Liver (tissue), 9 donors: ENCODE data around the gene NDUFA7. TPM values are rescaled to one million over a fixed set of nuclear protein-coding genes. Genes with fewer than 3 reads are reported as not detected.
A peak's percentile ranks its signal among the peaks of the same experiment; 100 is the strongest.
"Not testable (repeated sequence)": the region's sequence is repeated elsewhere in the genome, so short reads cannot be mapped to it uniquely, and the experiment has no call there.

Source experiments
- DNase-seq: peaks from one replicate; pipeline ENCODE4 v3.0.0-alpha.2; 2017; ENCODE audit warnings: low spot score
- H3K27ac ChIP-seq, 2 donors: one replicate each; pipeline ENCODE4 v1.7.0; 2013; ENCODE audit warnings: inconsistent platforms in 2 of 2, low read length in 2 of 2, control low read depth in 1 of 2, low read depth in 1 of 2, mild to moderate bottlenecking in 1 of 2
- H3K27me3 ChIP-seq, 4 donors: one replicate each; pipeline versions ENCODE4 v1.6.1 to v1.7.0; 2013; ENCODE audit warnings: low read length in 3 of 4, inconsistent platforms in 1 of 4, mild to moderate bottlenecking in 1 of 4, moderate library complexity in 1 of 4; ENCODE audit not compliant: control insufficient read depth in 4 of 4, insufficient read depth in 4 of 4
- H3K36me3 ChIP-seq, 4 donors: one replicate each; pipeline versions ENCODE4 v1.6.1 to v1.7.0; 2013; ENCODE audit warnings: low read length in 3 of 4, mild to moderate bottlenecking in 3 of 4, low read depth in 1 of 4, moderate library complexity in 1 of 4; ENCODE audit not compliant: control insufficient read depth in 4 of 4, insufficient read depth in 3 of 4
- H3K4me1 ChIP-seq, 4 donors: one replicate each; pipeline versions ENCODE4 v1.6.1 to v1.7.0; 2013; ENCODE audit warnings: low read length in 3 of 4, mild to moderate bottlenecking in 3 of 4, moderate library complexity in 1 of 4; ENCODE audit not compliant: control insufficient read depth in 4 of 4, insufficient read depth in 4 of 4
- H3K4me3 ChIP-seq, 3 donors: one replicate each; pipeline versions ENCODE4 v1.6.1 to v1.7.0; 2013; ENCODE audit warnings: low read length in 3 of 3, control low read depth in 1 of 3, low read depth in 1 of 3, mild to moderate bottlenecking in 1 of 3
- H3K9ac ChIP-seq, 2 donors: one replicate each; pipeline ENCODE4 v1.7.0; 2013; ENCODE audit warnings: low read length in 2 of 2, mild to moderate bottlenecking in 2 of 2, moderate library complexity in 2 of 2, control low read depth in 1 of 2, low read depth in 1 of 2
- H3K9me3 ChIP-seq, 4 donors: one replicate each; pipeline versions ENCODE4 v1.6.1 to v1.7.0; 2013; ENCODE audit warnings: low read length in 3 of 4; ENCODE audit not compliant: control insufficient read depth in 4 of 4
- EGR1 ChIP-seq, 2 donors: IDR thresholded peaks; 2 replicates each; pipeline ENCODE4 v1.6.1; 2016 to 2018; ENCODE audit warnings: antibody characterized with exemption in 2 of 2, low read depth in 2 of 2
- FOXA1 ChIP-seq: IDR thresholded peaks from 2 replicates; pipeline ENCODE4 v1.6.1; 2016; ENCODE audit warnings: antibody characterized with exemption
- FOXA2 ChIP-seq: IDR thresholded peaks from 2 replicates; pipeline ENCODE4 v1.6.1; 2016; ENCODE audit warnings: antibody characterized with exemption
- GABPA ChIP-seq, 2 donors: IDR thresholded peaks in 1 of 2; conservative IDR thresholded peaks in 1 of 2; 2 replicates each; pipeline ENCODE4 v1.6.1; 2016; ENCODE audit warnings: antibody characterized with exemption in 2 of 2, mild to moderate bottlenecking in 1 of 2, moderate library complexity in 1 of 2
- HNF4A ChIP-seq, 2 donors: conservative IDR thresholded peaks; 2 replicates each; pipeline ENCODE4 v1.6.1; 2016; ENCODE audit warnings: antibody characterized with exemption in 2 of 2, mild to moderate bottlenecking in 2 of 2
- HNF4G ChIP-seq: IDR thresholded peaks from 2 replicates; pipeline ENCODE4 v1.6.1; 2016; ENCODE audit warnings: antibody characterized with exemption
- JUND ChIP-seq, 2 donors: IDR thresholded peaks; 2 replicates each; pipeline ENCODE4 v1.6.1; 2016; ENCODE audit warnings: antibody characterized with exemption in 2 of 2
- MAX ChIP-seq: IDR thresholded peaks from 2 replicates; pipeline ENCODE4 v1.6.1; 2016; ENCODE audit warnings: antibody characterized with exemption
- NR2F2 ChIP-seq: IDR thresholded peaks from 2 replicates; pipeline ENCODE4 v1.6.1; 2016; ENCODE audit warnings: antibody characterized with exemption
- RAD21 ChIP-seq, 2 donors: IDR thresholded peaks; 2 replicates each; pipeline ENCODE4 v1.6.1; 2016; ENCODE audit warnings: antibody characterized with exemption in 2 of 2, mild to moderate bottlenecking in 2 of 2
- REST ChIP-seq: IDR thresholded peaks from 2 replicates; pipeline ENCODE4 v1.6.1; 2016; ENCODE audit warnings: antibody characterized with exemption, mild to moderate bottlenecking
- RXRA ChIP-seq, 2 donors: IDR thresholded peaks; 2 replicates each; pipeline ENCODE4 v1.6.1; 2017 to 2018; ENCODE audit warnings: antibody characterized with exemption in 2 of 2, mild to moderate bottlenecking in 1 of 2
- SP1 ChIP-seq: IDR thresholded peaks from 2 replicates; pipeline ENCODE4 v1.6.1; 2018; ENCODE audit warnings: antibody characterized with exemption, mild to moderate bottlenecking
- TAF1 ChIP-seq: conservative IDR thresholded peaks from 2 replicates; pipeline ENCODE4 v1.6.1; 2016; ENCODE audit warnings: antibody characterized with exemption, mild to moderate bottlenecking
- YY1 ChIP-seq: IDR thresholded peaks from 2 replicates; pipeline ENCODE4 v1.6.1; 2016; ENCODE audit warnings: antibody characterized with exemption, mild to moderate bottlenecking
- WGBS: extraction: QIAGEN DNeasy Blood & Tissue Kit; methylation state at CpG from one replicate; pipeline ENCODE4 v1.1.7; 2013; 5-methylcytosine and 5-hydroxymethylcytosine counted together
- polyA plus RNA-seq, 2 donors: library from polyadenylated mRNA; stranded (reverse) in 1 of 2; unstranded in 1 of 2; fragments of 200-250 nt in 1 of 2; fragments of >200 nt in 1 of 2; fragmentation: Nextera tagmentation in 1 of 2; extraction: Ambion mirVana in 1 of 2; gene quantifications; one replicate each; pipeline versions ENCODE4 v1.2.1 to v1.2.3, GENCODE V29; 2013 to 2015
- total RNA-seq, 2 donors: library from RNA; depleted of rRNA; stranded (reverse); fragments of >200 nt; gene quantifications; one replicate each; pipeline ENCODE4 v1.2.3, GENCODE V29; 2014
- TF ChIP-seq, protein P1 (sequence below): IDR thresholded peaks from 2 replicates; pipeline ENCODE4 v1.6.1; 2016; ENCODE audit warnings: antibody characterized with exemption
- TF ChIP-seq, protein P2 (sequence below): IDR thresholded peaks from 2 replicates; pipeline ENCODE4 v1.6.1; 2016; ENCODE audit warnings: antibody characterized with exemption
- TF ChIP-seq, protein P3 (sequence below): fragments of 150-350 bp; IDR thresholded peaks from 2 replicates; pipeline ENCODE4 v1.5.1; 2017; ENCODE audit warnings: improper control_type of control experiment, low read depth, low read length; ENCODE audit not compliant: missing input control
- donor health status: healthy.
- donor health status: healthy.
- donor health status: healthy.
- donor health status: healthy.
- donor health status: healthy.

Gene NDUFA7
- total and polyA plus RNA-seq, 4 donors: 19.6 to 101 (median 55.7) TPM

DNA sequence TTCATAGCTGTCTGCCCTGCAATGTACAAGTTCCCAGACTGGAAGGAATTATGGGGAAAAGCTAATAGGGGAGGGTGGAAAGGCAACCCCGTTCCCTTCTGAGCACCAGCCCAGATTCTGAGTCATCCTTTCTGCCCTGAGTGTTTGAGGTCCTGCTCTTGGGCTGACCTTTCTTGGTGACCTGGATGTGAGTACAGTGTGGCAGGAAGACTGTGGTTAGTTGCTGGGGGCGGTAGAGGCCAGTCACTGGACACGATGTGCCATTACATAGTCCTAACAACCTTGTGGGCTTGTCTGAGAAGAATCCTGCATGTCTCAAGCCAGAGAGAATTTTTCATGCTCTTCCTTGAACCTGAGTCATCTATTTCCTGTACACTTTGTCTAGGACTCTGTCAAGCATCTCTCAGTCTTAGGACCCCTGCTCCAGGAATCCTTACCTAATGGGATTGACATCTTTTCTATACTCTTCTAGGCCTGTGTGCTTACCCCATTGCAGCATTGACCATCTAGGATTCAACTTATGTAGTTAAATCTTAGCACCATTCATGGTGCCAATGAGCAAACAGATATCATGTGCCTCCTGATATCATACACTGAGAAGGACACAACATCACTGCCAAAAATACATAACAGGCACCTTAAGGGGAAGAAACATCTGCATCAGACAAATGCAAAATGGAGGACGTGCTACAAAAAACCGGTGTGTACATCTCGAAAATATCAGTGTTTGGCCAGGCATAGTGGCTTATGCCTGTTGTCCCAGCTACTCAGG lies 34.6 kb upstream of the NDUFA7 start:
- H3K36me3 ChIP-seq: no peaks in the 10 kb centered on the region
- peak overlapping the region; percentile 17 to 72 for H3K27ac ChIP-seq
- no peaks in the 10 kb centered on the region for H3K27me3 ChIP-seq
- 70% methylated on average over 6 of the region's 6 CpGs for WGBS
- peaks cover 4 to 35% (median 10%) of the 10 kb centered on the region in 4 donors for H3K4me1 ChIP-seq
- TF ChIP-seq, protein P1, sequence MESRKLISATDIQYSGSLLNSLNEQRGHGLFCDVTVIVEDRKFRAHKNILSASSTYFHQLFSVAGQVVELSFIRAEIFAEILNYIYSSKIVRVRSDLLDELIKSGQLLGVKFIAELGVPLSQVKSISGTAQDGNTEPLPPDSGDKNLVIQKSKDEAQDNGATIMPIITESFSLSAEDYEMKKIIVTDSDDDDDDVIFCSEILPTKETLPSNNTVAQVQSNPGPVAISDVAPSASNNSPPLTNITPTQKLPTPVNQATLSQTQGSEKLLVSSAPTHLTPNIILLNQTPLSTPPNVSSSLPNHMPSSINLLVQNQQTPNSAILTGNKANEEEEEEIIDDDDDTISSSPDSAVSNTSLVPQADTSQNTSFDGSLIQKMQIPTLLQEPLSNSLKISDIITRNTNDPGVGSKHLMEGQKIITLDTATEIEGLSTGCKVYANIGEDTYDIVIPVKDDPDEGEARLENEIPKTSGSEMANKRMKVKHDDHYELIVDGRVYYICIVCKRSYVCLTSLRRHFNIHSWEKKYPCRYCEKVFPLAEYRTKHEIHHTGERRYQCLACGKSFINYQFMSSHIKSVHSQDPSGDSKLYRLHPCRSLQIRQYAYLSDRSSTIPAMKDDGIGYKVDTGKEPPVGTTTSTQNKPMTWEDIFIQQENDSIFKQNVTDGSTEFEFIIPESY: no peak
- TF ChIP-seq SP1 (peak; percentile 48), GABPA (IDR thresholded peaks at IDR 0.05 in 1 of 2, conservative IDR thresholded peaks at IDR 0.05 in 1 of 2) (no peak), RAD21 (IDR thresholded peaks at IDR 0.05) (peak; percentile 28 to 44), MAX (no peak), HNF4G (no peak), JUND (IDR thresholded peaks at IDR 0.05) (peak; percentile 80 to 91), YY1 (no peak), EGR1 (IDR thresholded peaks at IDR 0.05; ENCODE audit: low read depth in 2 of 2) (peak in 1 of 2 donors; percentile 14), RXRA (IDR thresholded peaks at IDR 0.05) (peak; percentile 59 to 80), NR2F2 (peak; percentile 99), FOXA1 (no peak), HNF4A (conservative IDR thresholded peaks at IDR 0.05) (peak in 1 of 2 donors; percentile 35), TAF1 (no peak), FOXA2 (no peak), REST (no peak)
- TF ChIP-seq, protein P2, sequence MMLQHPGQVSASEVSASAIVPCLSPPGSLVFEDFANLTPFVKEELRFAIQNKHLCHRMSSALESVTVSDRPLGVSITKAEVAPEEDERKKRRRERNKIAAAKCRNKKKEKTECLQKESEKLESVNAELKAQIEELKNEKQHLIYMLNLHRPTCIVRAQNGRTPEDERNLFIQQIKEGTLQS: no peak
- TF ChIP-seq, protein P3, sequence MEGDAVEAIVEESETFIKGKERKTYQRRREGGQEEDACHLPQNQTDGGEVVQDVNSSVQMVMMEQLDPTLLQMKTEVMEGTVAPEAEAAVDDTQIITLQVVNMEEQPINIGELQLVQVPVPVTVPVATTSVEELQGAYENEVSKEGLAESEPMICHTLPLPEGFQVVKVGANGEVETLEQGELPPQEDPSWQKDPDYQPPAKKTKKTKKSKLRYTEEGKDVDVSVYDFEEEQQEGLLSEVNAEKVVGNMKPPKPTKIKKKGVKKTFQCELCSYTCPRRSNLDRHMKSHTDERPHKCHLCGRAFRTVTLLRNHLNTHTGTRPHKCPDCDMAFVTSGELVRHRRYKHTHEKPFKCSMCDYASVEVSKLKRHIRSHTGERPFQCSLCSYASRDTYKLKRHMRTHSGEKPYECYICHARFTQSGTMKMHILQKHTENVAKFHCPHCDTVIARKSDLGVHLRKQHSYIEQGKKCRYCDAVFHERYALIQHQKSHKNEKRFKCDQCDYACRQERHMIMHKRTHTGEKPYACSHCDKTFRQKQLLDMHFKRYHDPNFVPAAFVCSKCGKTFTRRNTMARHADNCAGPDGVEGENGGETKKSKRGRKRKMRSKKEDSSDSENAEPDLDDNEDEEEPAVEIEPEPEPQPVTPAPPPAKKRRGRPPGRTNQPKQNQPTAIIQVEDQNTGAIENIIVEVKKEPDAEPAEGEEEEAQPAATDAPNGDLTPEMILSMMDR: no peak
- H3K9me3 ChIP-seq: no peaks in the 10 kb centered on the region
- no peak for DNase-seq
- no peak overlapping the region for H3K4me3 ChIP-seq
- no peak overlapping the region for H3K9ac ChIP-seq

- not testable (repeated sequence) for H3K27ac ChIP-seq, H3K27me3 ChIP-seq, DNase-seq, H3K36me3 ChIP-seq, H3K9me3 ChIP-seq, H3K9ac ChIP-seq, H3K4me3 ChIP-seq
- peaks cover 2 to 31% (median 7%) of the 10 kb centered on the region in 4 donors for H3K4me1 ChIP-seq
- 80% methylated on average over 5 of the region's 5 CpGs for WGBS
Observed at GRCh38 chr19:8352845-8353244, 31.7 kb upstream of the NDUFA7 start.
